ENCODE measurements around the gene SPRED2.
"Not testable (repeated sequence)": the region's sequence is repeated elsewhere in the genome, so short reads cannot be mapped to it uniquely, and the experiment has no call there.

- not testable (repeated sequence) for TF ChIP-seq POLR2A, CTCF, EP300 (IDR thresholded peaks at IDR 0.05)
Observed at GRCh38 chr2:65338830-65339495, 93.4 kb downstream of the SPRED2 start.
